ENCODE results near the gene ZMYM1.
"Not testable (repeated sequence)": the region's sequence is repeated elsewhere in the genome, so short reads cannot be mapped to it uniquely, and the experiment has no call there.

ZMYM1 gene

DNA sequence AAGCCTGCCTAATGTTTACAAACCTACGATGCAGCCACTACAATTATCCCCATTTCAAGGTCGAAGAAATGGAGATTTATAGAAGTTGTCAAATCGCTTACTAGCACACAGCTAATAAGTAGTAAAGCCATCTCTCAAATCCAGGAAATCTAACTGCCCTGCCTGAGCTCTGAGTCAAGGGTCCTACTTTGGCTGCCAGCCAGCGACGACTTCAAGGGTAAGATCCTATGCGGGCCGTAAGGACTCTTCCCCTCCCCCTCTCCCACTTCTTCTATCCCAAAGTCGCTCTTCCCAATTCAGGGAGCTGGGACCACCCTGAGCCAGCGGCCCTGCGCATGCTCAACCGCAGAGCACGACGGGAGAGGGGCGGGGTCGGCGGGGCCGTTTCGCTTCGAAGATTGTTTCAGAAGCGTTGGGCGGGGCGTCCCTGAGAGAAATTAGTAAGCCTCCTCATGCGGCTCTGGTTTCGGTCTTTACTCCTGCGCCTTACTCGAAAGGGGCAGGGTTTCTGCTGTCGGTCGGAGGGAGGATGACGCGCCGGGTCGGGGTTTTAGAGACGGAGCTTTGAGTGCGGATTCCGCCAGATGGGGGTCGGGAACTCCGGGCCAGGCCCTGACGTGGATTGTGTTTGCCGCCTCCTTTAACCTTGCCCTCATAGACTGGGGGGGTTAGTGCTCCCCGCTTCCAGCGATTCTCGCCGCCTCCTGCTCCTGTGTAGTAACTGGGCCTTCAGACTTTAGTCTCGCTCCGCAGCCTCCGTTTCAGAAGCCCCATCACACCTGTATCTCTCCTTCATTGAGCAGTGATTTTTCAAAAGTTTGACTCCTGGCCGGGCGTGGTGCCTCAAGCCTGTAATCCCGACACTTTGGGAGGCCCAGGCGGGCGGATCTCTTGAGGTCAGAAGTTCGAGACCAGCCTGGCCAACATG lies at the start of gene ZMYM1:
TSS of gene ZMYM1 (plus strand) at position 383 of the 928 bp plus-strand sequence. CDS start 14,603 bp downstream, outside the sequence.
- no peak for FAIRE-seq

DNA sequence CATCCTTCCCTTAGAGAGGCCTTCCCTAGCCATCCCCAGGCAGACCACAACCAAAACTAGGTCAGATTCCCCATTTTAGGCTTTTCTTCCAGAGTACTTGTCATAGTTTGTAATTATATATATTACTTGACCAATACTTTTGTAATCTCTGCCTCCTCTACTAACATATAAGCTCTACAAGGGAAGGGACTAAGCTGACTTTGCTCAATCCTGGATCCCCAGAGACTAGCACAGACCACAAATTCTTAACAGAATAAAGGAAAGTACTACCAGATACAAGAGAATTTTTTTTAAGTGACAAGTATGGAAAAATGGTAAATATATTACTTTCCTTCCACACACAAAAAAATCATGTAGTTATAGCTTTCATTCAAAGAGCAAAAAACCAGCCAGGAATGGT lies 49.4 kb upstream of the ZMYM1 start:
- no peak for FAIRE-seq

- no peak for FAIRE-seq
Observed at GRCh38 chr1:35030338-35030737, 48.8 kb upstream of the ZMYM1 start.

DNA sequence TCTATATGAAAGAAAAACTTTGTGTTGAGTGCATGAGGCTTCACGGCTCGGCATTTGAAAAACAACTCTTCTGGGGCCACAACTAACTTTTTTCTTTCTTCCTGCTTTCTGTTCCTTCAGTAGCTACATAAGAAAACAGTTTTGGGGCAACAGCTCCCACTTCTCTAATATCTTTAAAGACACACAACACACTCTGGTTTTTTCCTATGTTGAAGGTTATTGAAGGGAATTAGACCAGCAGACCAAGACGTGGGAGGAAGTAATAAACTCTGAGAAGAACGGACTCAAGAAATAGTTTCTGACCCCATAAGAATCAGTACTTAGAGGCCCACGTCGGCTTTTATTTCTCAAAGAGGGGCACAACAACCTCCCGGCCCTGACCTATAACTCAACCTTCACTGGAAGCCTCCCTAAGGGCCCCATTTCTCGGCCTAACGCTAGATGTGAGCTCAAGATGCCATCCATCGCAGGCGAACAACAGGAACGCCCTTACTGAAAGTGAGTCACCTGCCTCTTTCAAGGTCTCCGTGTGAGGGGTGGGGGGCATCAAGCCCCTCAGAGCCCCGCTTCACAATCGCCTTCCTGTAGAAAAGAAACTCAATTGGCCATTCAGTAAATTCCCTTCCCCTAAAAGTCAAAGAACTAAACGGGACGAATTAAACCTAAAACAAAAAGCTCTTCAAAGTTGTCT lies 48.3 kb upstream of the ZMYM1 start:
- no peak for FAIRE-seq

- FAIRE-seq = peak; percentile 23
Observed at GRCh38 chr1:35032384-35032739, 46.8 kb upstream of the ZMYM1 start.

- FAIRE-seq = no peak
Observed at GRCh38 chr1:35033346-35033745, 45.8 kb upstream of the ZMYM1 start.

DNA sequence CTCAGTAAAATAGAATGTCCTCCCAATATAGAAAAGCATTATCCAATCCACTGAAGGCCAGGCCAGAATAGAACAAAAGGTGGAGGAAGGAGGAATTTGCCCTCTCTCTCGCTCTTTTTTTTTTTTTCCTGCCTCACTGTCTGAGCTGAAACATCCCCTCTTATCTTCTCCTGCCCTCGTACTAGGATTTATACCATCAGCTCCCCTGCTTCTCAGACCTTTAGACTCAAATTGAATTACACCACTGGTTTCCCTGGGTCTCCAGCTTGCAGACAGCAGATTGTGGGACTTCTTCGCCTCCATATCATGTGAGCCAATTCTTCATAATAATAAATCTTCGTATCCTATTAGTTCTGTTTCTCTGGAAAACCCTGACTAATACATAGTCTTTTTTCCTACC lies 42.6 kb upstream of the ZMYM1 start:
- FAIRE-seq = no peak

DNA sequence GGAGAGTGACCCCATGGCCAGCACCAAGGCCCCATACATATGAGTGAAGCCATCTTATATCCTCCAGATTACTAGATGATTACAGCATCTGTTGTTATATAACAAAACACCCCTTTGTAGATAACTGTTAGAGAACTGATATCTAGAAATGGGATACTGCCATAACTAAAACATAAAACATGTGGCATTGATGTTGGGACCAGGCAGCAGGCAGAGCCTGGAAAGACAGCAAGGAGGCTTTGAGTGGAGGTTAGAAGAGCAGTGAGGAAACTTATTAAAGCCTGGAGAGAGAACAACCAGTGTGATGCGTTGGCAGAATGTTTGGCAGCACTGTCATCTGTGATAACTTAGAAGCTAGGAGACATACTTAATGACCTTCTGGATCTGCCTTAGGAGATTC lies 42.0 kb upstream of the ZMYM1 start:
- FAIRE-seq = no peak

- no peak for FAIRE-seq
Observed at GRCh38 chr1:35038723-35039122, 40.5 kb upstream of the ZMYM1 start.

GRCh38 chr1:35043498-35043897 lies 35.7 kb upstream of the ZMYM1 start:
- no peak for FAIRE-seq

- FAIRE-seq = no peak
Observed at GRCh38 chr1:35044431-35044830, 34.8 kb upstream of the ZMYM1 start.

GRCh38 chr1:35046730-35047129 lies 32.5 kb upstream of the ZMYM1 start:
- FAIRE-seq = no peak

GRCh38 chr1:35047188-35047858 lies 31.9 kb upstream of the ZMYM1 start:
- no peak for FAIRE-seq

DNA sequence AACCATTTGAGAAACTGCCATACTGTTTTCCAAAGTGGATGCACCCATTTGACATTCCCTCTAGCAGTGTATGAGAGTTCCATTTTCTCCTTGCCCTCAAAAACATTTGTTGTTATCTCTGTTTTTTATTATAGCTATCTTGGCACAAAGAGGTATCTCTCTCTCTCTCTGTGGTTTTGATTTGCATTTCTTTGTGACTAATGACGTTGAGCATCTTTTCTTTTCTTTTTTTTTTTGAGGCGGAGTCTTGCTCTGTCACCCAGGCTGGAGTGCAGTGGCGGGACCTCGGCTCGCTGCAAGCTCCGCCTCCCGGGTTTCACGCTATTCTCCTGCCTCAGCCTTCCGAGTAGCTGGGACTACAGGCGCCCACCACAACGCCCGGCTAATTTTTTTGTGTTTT lies 30.1 kb upstream of the ZMYM1 start:
- FAIRE-seq = no peak

GRCh38 chr1:35053433-35053832 lies 25.8 kb upstream of the ZMYM1 start:
- FAIRE-seq = no peak

- FAIRE-seq = not testable (repeated sequence)
Observed at GRCh38 chr1:35054282-35054681, 24.9 kb upstream of the ZMYM1 start.

- FAIRE-seq = not testable (repeated sequence)
Observed at GRCh38 chr1:35058321-35058720, 20.9 kb upstream of the ZMYM1 start.

DNA sequence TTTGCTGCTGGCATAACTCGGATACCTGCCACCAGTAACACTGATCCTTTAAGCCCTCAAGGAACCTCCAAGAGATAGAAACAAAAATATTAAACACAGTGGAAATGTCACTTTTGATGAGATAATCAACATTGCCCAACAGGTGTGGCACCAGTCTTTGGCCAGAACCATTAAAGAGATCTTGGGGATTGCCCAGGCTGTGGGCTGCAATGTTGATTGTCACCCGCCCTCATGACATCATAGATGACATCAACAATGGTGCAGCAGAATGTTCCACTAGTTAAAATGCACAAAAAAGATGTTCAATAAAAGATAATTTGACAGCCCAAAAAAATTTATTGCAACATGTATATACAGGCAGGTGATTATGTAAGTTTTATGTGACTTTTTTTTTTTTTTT lies 20.2 kb upstream of the ZMYM1 start:
- FAIRE-seq = no peak

DNA sequence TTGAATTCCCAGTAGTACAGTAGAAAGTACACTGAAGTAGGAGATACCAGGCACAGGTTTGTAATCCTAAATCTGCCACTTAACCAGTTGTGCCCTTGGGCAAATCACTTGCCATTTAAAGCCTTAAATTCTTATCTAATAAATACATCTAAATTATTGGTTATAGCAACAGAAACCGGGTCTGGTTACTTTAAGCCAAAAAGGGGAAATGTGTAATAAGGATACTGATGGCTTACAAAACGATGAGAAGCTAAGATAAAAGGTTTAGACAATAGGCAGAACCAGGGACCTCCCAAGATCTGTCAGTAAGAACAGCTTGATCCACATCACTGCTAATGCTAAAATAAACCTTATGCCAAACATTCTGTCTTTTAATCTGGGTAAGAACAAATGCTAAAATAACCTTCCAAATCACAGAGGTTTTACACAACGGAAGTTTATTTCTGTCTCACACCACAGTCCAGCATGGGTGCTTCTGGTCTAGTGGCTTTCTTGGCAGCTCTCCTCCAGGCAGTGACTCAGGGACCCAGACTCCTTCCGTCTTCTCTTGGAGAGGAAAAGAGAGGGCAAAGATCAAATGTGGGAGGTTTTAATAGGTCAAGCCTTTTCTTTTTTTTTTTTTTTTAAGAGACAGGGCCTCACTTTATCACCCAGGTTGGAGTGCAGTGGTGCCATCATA lies 16.5 kb upstream of the ZMYM1 start:
- no peak for FAIRE-seq

- no peak for FAIRE-seq
Observed at GRCh38 chr1:35064265-35064664, 14.9 kb upstream of the ZMYM1 start.

DNA sequence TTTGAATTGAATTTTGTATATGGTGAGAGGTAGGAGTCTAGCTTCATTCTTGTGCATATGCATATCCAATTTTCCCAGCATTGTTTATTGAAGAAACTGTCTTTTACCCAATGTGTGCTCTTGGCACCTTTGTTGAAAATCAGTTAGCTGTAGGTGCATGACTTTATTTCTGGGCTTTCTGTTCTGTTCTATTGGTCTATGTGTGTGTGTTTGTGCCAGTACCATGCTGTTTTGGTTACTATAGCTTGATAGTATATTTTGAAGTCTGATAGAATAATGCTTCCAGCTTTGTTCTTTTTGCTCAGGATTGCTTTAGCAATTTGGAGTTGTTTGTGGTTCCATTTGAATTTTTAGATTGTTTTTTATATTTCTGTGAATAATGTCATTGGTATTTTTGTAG lies 9.4 kb upstream of the ZMYM1 start:
- no peak for FAIRE-seq

GRCh38 chr1:35073265-35073811 lies 5.8 kb upstream of the ZMYM1 start:
- no peak for FAIRE-seq

GRCh38 chr1:35076426-35076825 lies 2.8 kb upstream of the ZMYM1 start:
- FAIRE-seq = not testable (repeated sequence)

Measured in endometrium (tissue), 2 donors.